Gastrocnemius medialis (tissue), 4 donors: ENCODE measurements around the gene RPL28. TPM values are rescaled to one million over a fixed set of nuclear protein-coding genes. Genes with fewer than 3 reads are reported as not detected.

Source experiments
- ATAC-seq, 2 donors: fragments of 150-250 bp; one replicate each; pipeline ENCODE4 v1.9.1; 2016
- DNase-seq, 2 donors: peaks; one replicate each; pipeline ENCODE4 v3.0.0-alpha.2; 2019
- H3K27ac ChIP-seq, 4 donors: fragments of 200-600 bp; sonication (generic); 1 replicate in 1 of 4; 2 replicates in 3 of 4; pipeline ENCODE4 v1.5.1; 2016 to 2018; ENCODE audit warnings: mild to moderate bottlenecking in 2 of 4, moderate library complexity in 1 of 4
- H3K27me3 ChIP-seq, 3 donors: fragments of 200-600 bp; sonication (generic) in 2 of 3; 1 replicate in 1 of 3; 2 replicates in 2 of 3; pipeline versions ENCODE4 v1.5.1 to v1.6.0; 2016 to 2019; ENCODE audit warnings: mild to moderate bottlenecking in 1 of 3, moderate library complexity in 1 of 3
- H3K36me3 ChIP-seq, 2 donors: fragments of 200-600 bp; sonication (generic) in 1 of 2; one replicate each; pipeline ENCODE4 v1.5.1; 2017 to 2018
- H3K4me1 ChIP-seq, 2 donors: fragments of 200-600 bp; sonication (generic) in 1 of 2; one replicate each; pipeline ENCODE4 v1.5.1; 2016 to 2017; ENCODE audit warnings: mild to moderate bottlenecking in 2 of 2
- H3K4me3 ChIP-seq, 4 donors: fragments of 200-600 bp; sonication (generic) in 3 of 4; 1 replicate in 1 of 4; 2 replicates in 3 of 4; pipeline ENCODE4 v1.5.1; 2016 to 2019; ENCODE audit warnings: mild to moderate bottlenecking in 2 of 4
- H3K9me3 ChIP-seq, 3 donors: fragments of 200-600 bp; sonication (generic) in 2 of 3; 1 replicate in 1 of 3; 2 replicates in 2 of 3; pipeline ENCODE4 v1.5.1; 2016 to 2019
- POLR2A ChIP-seq, 2 donors: fragments of 450-650 bp; IDR thresholded peaks; one replicate each; pipeline ENCODE4 v1.6.1; 2017; ENCODE audit warnings: antibody characterized with exemption in 2 of 2, mild to moderate bottlenecking in 2 of 2, moderate library complexity in 2 of 2
- in situ Hi-C, 4 donors: fragments of 200-750 bp; cut with MboI; loops; one replicate each; pipeline versions ENCODE4 v1.15.0 to v1.8.0; 2017; ENCODE audit warnings: low sequenced_read_pairs in 4 of 4
- intact Hi-C: fragments of 100-400 bp; cut with DNase I; formaldehyde crosslinking; loops from one replicate; pipeline ENCODE4 v1.15.1; 2023; ENCODE audit warnings: low total_unique reads
- total RNA-seq, 4 donors: library from RNA; depleted of rRNA; stranded (reverse); fragments of >200 nt; gene quantifications; one replicate each; pipeline versions ENCODE4 v1.1.0 to v1.2.3, GENCODE V29; 2016
- TF ChIP-seq, protein P1 (sequence below), 5 experiments: fragments of 450-650 bp in 3 of 5; fragments of 200-600 bp in 2 of 5; sonication (generic) in 2 of 5; IDR thresholded peaks in 4 of 5; conservative IDR thresholded peaks in 1 of 5; 1 replicate in 4 of 5; 2 replicates in 1 of 5; pipeline ENCODE4 v1.5.1; 2016 to 2019; ENCODE audit warnings: antibody characterized with exemption in 5 of 5, mild to moderate bottlenecking in 3 of 5, moderate library complexity in 3 of 5

The RPL28 gene
- total RNA-seq, 4 donors from 2014 or later = 123 to 278 (median 206) TPM

DNA sequence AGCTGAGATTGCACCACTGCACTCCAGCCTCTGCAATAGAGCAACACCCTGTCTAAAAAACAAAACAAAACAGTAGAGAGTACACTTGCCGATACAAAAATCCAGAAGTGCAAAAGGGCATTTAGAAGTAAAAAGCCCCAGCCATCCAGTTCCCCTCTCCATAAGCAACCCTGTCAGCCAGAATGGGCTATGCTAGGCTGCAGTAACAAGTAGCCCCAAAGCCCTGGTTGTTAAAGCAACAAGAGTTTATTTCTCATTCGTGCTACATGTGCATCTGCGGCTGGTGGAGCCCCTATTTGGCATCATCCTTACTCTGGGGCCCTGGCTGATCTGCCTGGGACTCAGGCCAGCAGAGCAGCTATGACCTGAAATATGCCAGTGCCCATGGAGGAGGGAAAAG is 38.8 kb downstream of the RPL28 start:
- H3K36me3 ChIP-seq = no peaks in the 10 kb centered on the region
- intact Hi-C loops (no loop called here), in situ Hi-C loops (loop anchor here in 1 of 4 donors (25.0 kb wide), 2 partner anchors 137 to 287 kb away; partner anchors contain the start of genes BRSK1, HSPBP1 and TNNT1)
- TF ChIP-seq, protein P1, sequence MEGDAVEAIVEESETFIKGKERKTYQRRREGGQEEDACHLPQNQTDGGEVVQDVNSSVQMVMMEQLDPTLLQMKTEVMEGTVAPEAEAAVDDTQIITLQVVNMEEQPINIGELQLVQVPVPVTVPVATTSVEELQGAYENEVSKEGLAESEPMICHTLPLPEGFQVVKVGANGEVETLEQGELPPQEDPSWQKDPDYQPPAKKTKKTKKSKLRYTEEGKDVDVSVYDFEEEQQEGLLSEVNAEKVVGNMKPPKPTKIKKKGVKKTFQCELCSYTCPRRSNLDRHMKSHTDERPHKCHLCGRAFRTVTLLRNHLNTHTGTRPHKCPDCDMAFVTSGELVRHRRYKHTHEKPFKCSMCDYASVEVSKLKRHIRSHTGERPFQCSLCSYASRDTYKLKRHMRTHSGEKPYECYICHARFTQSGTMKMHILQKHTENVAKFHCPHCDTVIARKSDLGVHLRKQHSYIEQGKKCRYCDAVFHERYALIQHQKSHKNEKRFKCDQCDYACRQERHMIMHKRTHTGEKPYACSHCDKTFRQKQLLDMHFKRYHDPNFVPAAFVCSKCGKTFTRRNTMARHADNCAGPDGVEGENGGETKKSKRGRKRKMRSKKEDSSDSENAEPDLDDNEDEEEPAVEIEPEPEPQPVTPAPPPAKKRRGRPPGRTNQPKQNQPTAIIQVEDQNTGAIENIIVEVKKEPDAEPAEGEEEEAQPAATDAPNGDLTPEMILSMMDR (IDR thresholded peaks at IDR 0.05 in 4 of 5, conservative IDR thresholded peaks at IDR 0.05 in 1 of 5) = no peak
- no peak for TF ChIP-seq POLR2A (IDR thresholded peaks at IDR 0.05)
- ATAC-seq (no peak), DNase-seq (no peak)
- no peak overlapping the region for H3K27ac ChIP-seq
- H3K27me3 ChIP-seq = peaks cover 14 to 35% (median 26%) of the 10 kb centered on the region in 3 donors
- no peaks in the 10 kb centered on the region for H3K4me1 ChIP-seq
- H3K9me3 ChIP-seq = no peaks in the 10 kb centered on the region
- no peak overlapping the region for H3K4me3 ChIP-seq

DNA sequence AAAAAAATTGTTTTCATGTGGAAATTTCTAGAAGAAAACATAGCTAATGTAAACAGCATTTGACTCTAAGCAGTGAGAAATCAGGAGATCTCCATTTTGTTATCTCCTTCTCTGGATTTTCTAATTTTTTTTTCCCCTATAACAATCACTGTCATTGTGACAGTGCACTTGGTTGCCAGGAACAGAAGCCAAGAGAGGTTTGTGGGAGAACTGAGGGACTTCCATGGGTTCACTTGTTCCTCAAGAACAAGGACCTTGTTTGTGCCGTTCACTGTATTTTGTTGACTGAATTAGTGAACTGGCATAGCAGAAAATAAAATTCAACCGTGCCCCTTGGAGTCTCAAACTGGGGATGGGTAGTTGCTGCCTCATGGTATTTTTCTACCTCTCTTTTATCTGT is 40.3 kb downstream of the RPL28 start:
- DNase-seq = no peak
- Histone ChIP-seq H3K9me3 (no peaks in the 10 kb centered on the region), H3K36me3 (no peaks in the 10 kb centered on the region), H3K4me1 (no peaks in the 10 kb centered on the region), H3K4me3 (no peak overlapping the region), H3K27me3 (peaks cover 27 to 49% (median 37%) of the 10 kb centered on the region in 3 donors), H3K27ac (no peak overlapping the region)
- in situ Hi-C loops = no loop called here
- intact Hi-C loops = no loop called here
- TF ChIP-seq, protein P1 (IDR thresholded peaks at IDR 0.05 in 4 of 5, conservative IDR thresholded peaks at IDR 0.05 in 1 of 5) = no peak
- no peak for TF ChIP-seq POLR2A (IDR thresholded peaks at IDR 0.05)
- ATAC-seq = no peak

DNA sequence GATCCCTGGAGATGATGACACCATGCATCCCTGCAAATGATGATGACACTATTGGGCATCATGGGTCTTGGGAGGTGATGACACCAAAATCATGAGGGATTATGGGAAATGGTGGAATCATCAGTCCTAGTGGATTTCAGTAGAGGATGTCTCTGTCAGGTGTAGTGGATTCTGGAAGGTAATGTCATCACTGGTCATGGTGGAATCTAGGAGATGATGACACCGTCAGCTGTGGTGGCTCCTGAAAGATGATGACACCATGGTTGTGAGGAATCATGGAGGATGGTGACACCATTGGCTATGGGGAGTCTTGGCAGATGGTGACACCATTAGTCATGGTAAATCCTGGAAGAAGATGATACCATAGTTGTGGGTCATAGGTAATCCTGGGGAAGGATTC is 45.5 kb downstream of the RPL28 start:
- peaks cover 58 to 60% (median 58%) of the 10 kb centered on the region in 3 donors for H3K27me3 ChIP-seq
- H3K4me1 ChIP-seq = no peaks in the 10 kb centered on the region

DNA sequence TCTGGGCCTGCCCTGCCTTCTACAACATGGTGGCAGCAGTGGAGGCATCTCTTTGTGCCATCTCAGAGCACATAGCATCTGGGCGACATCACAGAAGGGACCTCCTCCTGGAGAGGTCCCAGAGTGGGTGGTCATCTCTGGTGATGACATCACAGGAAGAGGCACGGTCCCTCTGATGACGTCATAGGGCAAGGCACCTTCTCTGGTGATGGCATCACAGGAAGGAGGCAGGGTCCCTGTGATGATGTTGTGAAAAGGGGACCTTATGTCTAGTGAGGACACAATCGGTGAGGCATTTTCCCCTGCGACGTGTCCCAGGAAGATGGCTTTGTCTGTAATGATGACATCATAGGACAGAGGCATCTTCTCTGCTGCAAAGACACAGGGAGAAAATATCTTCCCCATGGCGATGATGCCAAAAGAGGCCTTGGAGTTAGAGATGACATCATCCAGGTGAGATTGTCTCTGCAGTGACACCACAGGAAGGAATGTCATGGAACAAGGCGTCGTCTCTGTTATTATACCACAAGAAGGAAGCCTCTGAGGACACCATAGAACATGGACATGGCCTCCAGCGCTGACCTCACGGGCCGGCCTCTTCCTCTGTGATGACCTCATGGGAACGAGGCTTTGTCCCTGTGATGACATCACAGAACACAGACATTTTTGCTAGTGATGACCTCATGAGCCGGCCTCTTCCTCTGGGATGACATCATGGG is 46.7 kb downstream of the RPL28 start:
- intact Hi-C loops = no loop called here
- Histone ChIP-seq H3K27ac (no peak overlapping the region), H3K36me3 (no peaks in the 10 kb centered on the region), H3K9me3 (no peaks in the 10 kb centered on the region), H3K4me1 (no peaks in the 10 kb centered on the region), H3K27me3 (peaks cover 61 to 65% (median 61%) of the 10 kb centered on the region in 3 donors), H3K4me3 (no peak overlapping the region)
- in situ Hi-C loops = no loop called here
- ATAC-seq = no peak
- TF ChIP-seq, protein P1 (IDR thresholded peaks at IDR 0.05 in 4 of 5, conservative IDR thresholded peaks at IDR 0.05 in 1 of 5) = no peak
- TF ChIP-seq POLR2A (IDR thresholded peaks at IDR 0.05) = no peak
- DNase-seq = no peak

More for the DNA sequence above, 45.5 kb downstream of the RPL28 start:
- no peaks in the 10 kb centered on the region for H3K36me3 ChIP-seq
- no peaks in the 10 kb centered on the region for H3K9me3 ChIP-seq
- no peak overlapping the region for H3K4me3 ChIP-seq
- TF ChIP-seq, protein P1 (IDR thresholded peaks at IDR 0.05 in 4 of 5, conservative IDR thresholded peaks at IDR 0.05 in 1 of 5) = no peak
- no peak for TF ChIP-seq POLR2A (IDR thresholded peaks at IDR 0.05)
- H3K27ac ChIP-seq = no peak overlapping the region
- DNase-seq (no peak), ATAC-seq (no peak)
- intact Hi-C loops (no loop called here), in situ Hi-C loops (no loop called here)
